Right kidney (tissue), 1 donor: Measurements from ENCODE around the gene IRS1.

Source experiments
- DNase-seq: peaks from one replicate; pipeline ENCODE4 v3.0.0-alpha.2; 2016

IRS1 gene

DNA sequence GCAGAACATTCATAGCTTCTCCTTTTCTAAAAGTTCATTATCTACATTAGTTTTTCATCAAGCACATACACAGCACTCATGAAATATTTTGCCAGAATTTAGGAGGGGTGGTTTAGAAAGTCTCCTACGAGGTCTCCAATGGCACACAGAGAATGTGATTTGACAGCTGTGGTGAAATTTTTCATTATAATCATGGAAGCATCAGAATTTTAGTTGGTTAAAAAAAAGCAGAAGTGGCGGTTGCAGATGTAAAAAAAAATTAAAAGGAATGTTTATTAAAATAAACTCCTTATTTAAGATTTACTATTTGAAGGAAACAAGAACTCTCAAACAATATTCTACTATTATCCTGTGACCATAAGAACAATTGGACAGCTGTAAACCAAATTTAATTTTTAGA lies 25.4 kb upstream of the IRS1 start:
- DNase-seq, result no peak

DNA sequence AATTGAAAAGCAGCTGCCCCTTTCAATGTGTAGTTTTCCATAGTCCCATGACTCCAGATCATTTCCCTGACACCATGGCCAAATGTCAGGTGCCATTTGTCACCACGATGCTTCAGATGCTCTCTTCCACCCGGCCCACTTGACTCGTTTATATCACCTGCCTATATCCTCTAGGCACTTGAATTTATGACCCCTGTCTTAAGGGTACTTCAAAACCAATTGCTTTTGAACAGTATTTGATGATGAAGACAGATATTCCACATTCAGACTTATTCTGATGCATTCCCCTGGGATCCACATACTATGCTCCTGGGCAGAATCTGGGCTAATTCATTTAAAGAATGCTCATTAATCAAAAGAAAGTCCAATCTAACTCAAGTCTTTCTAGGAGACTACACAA lies 19.3 kb upstream of the IRS1 start:
- DNase-seq, result no peak

DNA sequence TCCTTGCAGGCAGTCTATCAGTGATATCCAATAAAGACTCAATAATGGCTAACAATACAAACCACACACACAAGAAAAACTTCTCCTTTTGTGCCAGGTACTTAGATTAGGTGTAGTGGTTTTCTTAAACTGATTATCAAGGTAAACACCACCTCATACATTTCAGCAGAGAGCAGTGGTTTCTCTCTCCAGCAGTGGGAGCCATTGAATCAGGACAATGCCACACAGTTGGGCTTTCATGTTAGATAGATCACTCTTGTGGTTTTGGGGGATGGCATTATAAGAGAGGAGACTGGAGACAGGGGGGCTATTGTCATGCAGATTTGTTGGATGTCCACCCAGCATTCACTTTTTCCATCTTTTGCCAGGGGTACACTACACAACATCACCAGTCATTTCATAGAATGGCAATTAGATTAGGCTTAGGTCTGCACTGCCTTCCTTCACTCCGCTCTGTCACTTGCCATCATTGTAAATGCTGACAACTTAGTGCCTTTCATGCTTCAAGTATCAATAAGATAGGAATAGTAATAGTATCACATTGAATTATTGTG lies 13.6 kb upstream of the IRS1 start:
- DNase-seq, result no peak

DNA sequence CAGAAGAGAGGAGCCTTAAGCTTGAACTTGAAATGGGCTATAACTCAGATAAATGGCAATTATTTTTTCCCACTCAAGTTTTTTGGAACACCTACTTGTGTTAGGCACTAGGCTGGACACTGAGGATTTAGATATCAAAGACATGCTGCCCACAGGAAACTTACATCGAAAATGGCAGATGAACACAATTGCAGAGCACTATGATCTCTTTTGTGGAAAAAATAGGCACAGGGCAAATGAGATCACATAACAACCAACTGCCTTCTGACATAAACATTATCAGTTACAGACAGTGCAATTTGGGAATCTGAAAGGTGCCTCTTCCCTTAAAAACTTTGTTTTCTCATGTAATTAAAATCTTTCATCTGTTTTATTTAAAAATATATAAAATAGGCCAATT lies 3.8 kb upstream of the IRS1 start:
- no peak for DNase-seq

DNA sequence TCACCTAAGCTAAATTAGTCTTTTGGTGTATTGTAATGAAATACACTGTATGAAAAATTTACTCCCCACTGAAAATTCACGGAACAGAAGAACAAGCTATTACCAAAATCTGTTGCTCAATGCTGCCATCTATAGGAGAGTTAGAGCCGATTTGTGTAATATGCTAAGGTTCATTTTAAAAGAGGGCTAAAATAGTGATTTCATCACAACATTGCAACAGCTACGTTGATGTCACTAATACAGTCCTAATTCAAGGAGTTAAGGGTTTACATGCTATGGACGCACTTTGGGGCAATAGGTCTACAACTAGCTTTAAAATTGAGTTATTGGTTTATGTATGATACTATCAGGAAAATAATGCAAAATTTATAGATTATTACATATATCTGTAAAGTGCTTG lies 3.0 kb upstream of the IRS1 start:
- peak; percentile 12 for DNase-seq

DNA sequence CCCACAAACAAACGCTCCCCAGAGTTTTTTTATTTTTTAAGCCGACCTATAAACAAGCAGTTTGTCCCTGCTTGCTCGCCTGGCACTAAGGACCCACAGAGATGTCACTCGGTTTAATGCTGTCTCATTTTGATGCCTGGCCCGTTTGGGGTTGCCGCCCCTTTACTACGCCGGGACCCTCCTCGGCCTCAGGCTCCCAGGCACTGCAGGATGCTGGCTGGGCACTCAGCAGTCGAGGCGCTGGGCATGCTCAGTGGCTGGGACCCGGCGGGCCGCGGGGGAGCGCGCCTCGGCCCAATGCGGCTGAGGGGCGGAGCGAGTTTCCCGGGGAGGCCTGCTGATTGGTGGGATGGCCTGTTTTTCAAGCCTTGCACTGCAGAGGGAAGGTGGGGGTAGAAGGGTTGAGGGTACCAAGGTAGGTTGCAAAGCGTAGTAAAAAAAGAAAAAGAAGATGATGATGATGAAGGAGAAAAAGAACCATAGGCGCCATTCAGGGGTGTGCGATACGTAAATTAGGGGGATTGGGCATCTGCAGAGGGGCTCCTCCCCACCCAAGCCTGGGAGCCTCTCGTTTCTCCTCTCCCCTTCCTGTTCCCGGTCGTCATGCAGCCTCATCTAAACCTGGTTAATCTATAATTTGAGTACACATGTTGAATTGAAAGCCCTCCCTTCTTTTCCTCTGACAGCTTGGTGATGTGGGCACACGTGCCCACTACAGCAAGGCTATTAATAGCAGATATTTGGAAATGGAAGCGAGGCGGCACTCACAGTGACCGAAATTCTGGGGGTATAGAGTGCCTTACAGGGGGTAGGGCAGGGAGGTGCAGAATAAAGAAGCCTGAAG lies 1.5 kb upstream of the IRS1 start:
- DNase-seq, result peak; percentile 93

DNA sequence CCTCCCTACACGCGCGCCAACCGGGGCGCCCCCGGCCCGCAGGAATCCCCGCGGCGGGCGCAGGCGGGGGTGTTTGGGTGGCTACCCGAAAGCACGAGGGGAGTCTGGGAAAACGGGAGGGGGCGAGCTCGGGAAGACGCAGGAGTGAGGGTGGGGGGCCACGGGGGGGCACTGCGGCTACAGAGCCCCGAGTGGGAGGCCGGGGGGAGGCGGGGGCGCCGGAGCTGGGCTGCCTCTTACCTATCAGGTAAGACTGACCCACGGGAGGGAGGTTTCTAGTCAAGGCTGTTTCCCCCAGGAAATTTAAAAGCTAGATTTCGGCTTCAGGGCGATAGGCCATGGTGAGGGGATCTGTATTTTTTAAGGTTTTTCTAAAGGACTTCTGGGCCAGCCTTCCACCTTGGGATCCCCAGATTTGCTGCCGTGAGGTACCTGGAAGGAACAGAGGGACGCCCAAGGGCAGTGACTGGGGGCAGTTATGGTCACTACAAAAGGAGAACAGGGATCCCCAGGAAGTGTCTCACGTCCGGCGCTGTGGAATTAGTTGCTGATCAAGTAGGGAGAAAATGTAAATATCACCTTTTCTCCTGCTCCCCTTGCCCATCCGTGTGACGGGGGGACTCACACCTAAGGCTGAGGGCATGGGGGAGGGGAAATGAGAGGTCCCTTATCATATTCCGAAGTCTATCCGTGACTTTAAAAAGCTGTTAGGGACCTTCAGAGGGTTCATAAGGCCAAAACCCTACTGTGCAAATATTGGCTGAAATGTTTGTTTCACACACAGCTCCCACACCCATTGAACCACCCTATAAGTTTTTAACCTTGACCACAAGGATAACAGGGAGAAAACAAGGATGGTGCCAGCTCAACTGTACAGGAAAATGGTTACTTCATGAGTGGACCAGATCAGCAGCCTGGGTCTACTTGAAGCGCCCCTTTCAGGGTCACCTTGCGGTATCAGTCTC lies 638 bp upstream of the IRS1 start:
- peak; percentile 63 for DNase-seq

GRCh38 chr2:226798422-226799210 lies 1.0 kb downstream of the IRS1 start:
- peak; percentile 89 for DNase-seq

DNA sequence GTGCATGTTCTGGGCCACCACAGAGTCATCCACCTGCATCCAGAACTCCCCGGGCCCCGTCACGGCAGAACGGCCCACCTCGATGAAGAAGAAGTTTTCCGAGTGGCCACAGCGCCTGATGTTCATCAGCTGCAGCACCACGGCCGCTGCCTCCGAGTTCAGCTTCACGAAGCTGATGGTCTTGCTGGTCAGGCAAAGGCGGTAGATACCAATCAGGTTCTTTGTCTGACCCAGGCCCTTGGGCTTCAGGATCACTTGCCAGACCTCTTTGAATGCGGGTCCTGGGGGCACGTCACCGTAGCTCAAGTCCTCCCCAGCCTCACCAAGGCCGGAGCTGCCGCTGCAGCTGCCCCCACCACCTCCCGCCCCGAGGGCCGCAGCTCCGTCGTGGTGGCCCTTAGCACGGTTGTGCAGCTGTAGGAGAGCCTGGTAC lies 1.6 kb downstream of the IRS1 start:
- no peak for DNase-seq

DNA sequence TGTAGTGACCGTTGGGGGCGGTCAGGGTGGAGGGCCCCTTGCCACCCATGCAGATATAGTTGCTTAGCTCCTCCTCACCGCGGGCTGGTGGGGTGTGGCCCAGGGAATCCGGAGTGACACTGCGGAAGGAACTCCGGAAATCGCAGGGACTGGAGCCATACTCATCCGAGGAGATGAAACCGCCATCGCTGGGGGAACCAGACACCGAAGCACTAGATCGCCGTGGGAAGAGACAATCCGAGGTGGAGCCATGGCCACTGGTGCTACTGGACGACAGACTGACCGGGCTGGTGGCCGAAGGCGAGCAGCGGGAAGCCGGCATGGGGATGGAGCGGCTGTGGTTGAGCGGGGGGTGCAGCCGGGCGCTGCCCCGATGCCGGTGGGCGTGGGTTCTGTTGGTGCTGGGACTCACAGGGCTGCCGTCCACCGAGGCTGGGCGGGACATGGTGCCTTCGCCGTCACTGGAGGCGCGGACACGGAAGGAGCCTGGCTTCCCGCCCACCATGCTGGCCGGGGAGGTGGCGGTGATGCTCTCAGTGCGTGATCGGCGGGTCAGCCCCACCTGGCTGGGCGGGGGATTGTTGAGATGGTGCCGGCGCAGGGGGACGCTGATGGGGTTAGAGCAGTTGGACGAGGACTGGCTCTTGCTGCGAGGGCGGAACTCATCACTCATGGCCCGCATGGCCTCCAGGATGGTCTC lies 2.2 kb downstream of the IRS1 start:
- DNase-seq, result no peak

- no peak for DNase-seq
Measured at GRCh38 chr2:226796840-226797288, 2.8 kb downstream of the IRS1 start.

GRCh38 chr2:226796012-226796839 lies 3.4 kb downstream of the IRS1 start:
- DNase-seq, result peak; percentile 5

DNA sequence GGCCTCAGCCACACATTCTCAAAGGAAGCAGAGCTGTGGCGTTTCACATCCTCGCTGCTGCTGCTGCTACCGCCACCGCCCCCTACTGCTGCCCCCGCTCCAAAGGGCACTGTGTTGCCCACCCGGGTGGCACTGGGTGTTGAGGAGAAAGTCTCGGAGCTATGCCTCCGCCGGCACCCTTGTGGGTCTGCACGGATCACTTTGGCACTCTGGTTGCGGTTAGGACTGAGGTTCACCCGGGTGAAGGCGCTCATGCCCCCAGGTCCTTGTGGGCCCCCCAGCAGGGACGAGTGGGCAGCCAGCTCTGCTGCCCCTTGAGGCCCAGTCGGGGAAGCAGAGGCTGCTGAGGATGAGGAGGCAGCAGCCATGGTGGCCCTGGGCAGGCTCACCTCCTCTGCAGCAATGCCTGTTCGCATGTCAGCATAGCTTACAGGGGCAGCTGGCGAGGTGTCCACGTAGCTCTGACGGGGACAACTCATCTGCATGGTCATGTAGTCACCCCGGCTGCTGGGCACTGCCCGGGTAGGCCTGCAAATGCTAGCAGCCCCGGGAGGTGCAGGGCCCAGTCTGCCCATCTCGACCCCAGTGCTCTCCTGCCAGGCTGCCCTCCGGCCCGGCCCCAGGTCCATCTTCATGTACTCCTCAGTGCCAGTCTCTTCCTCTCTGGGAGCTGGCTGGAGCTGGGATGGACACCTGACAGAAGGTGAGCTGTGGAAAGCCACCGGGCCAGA lies 4.2 kb downstream of the IRS1 start:
- DNase-seq, result peak; percentile 11

DNA sequence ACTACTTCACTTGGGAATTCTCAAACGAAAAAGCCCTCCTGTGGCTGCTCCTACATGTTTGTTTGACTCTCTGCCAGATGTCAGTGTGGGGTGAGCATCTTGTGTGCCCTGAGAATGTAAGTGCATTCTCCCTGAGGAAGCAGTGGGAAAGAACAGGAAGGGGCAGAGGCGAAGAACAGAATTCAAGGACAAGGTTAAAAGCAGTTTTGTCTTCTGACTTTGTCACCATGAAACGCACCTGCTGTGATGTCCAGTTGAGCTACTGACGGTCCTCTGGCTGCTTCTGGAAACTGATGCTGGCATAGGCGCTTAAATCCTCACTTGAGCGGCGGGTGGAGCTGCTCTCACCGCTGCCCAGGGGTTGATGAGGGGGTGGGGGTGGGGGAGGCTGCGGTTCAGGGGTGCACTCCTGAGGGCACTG lies 4.9 kb downstream of the IRS1 start:
- peak; percentile 22 for DNase-seq

DNA sequence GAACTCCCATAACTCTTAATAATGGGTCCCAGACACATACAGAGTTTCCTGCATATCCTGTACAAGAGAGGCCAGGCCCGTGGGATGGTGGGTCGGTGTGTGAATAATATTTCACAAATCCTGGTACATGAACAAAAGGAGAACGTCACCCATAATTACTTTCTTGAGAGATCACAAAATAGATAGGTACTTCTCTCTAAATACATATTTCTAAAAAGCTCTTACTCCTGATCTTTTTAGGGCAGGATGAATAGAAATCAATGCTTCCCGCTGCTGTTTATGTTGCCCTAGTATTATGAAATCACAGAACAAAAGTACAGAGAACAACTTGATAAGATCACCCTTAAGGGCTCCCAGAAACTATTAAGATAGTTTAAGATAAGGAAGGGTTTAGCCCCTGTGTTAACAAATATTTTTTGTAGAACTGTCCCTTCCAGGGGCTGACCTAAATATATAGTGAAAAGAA lies 5.4 kb downstream of the IRS1 start:
- peak; percentile 25 for DNase-seq

DNA sequence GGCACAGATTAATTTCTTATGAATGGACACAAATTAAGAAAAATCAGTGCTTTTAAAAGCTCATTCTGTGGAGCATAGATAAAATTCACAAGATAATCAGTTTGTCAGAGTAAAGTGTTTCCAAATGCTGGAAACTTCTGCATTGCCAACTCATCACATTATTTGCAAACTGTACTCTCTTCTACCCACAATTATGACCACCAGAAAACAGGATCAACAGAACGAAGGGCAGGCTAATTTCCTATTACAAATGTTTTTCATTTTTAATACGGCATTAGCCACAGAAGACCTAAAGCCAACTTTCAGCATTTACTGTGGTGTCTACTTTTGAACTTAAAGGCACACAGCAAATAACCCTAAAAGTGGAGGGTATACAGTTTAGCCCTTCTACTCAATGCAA lies 6.0 kb downstream of the IRS1 start:
- no peak for DNase-seq

DNA sequence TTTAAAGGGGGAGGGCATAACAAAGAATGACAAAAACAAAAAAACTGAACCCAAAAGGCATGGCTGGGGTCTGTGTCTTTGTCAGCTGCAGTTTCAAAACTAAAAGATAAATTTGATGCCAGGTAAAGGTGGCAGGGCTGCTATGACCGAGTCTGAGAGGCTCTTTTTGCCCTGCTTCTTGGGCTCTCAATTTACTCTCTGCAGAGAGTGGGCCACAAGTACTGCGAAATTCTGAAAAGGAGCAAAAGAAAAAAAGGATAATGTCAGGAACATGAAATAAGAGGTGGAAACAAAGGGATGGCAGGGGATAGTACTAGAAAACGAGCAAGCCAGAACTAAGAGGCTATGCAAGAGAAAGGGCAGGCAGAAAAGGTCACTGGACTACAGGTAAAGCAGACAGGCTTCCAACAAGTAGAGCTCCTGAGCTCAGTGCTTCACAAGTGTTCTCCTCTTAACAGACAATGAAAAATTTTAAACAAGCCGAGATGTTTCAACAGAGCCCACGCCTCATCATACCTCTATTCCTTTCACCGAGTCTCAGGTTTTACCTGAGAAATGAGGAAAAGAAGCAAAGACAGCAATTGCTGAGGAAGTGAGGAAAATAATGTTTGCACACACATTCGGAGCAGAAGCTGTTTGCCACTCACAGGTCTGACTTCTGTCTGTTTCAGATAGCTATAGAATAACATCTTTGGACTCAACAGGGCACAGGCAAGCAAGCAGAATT lies 7.3 kb downstream of the IRS1 start:
- peak; percentile 50 for DNase-seq

GRCh38 chr2:226791487-226792081 lies 8.0 kb downstream of the IRS1 start:
- peak; percentile 96 for DNase-seq
